Measurements from ENCODE around the gene TMC4. TPM values are rescaled to one million over a fixed set of nuclear protein-coding genes. Genes with fewer than 3 reads are reported as not detected.
"Not testable (repeated sequence)": the region's sequence is repeated elsewhere in the genome, so short reads cannot be mapped to it uniquely, and the experiment has no call there.

TMC4 gene
- total and polyA plus RNA-seq, 12 donors: 0.48 to 18.2 (median 1.3) TPM

DNA sequence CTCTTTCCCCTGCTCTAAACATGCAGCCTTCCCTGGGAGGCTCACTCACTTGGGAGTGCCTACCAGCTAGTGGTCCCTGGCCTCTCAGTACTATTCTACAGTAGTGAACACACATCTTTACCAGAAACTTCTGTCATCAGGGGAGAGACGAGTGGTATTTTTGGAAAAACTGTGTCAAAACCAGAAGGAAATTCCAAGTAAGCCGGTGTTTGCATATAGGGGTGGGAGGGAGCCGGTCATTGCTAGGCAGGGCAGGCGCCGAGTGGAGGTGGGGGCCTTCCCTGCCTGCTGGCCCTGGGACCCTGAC lies 34.7 kb upstream of the TMC4 start:
- Histone ChIP-seq H3K36me3 (replicated peaks in 1 of 2) (peaks cover 0 to 57% of the 10 kb centered on the region in 2 donors), H3K9me3 (replicated peaks in 1 of 3) (no peaks in the 10 kb centered on the region), H3K4me3 (no peak overlapping the region), H3K27ac (peak overlapping the region; percentile 76 to 100 (median 90)), H3K4me1 (replicated peaks in 1 of 2) (peaks cover 48 to 80% of the 10 kb centered on the region in 2 donors), H3K27me3 (no peaks in the 10 kb centered on the region)
- WGBS, 4 donors: 48 to 64% (median 53%) methylated on average over 5 of the region's 5 CpGs
- DNase-seq: no peak
- TF ChIP-seq POLR2A (IDR thresholded peaks at IDR 0.05): no peak
- TF ChIP-seq, protein P1, sequence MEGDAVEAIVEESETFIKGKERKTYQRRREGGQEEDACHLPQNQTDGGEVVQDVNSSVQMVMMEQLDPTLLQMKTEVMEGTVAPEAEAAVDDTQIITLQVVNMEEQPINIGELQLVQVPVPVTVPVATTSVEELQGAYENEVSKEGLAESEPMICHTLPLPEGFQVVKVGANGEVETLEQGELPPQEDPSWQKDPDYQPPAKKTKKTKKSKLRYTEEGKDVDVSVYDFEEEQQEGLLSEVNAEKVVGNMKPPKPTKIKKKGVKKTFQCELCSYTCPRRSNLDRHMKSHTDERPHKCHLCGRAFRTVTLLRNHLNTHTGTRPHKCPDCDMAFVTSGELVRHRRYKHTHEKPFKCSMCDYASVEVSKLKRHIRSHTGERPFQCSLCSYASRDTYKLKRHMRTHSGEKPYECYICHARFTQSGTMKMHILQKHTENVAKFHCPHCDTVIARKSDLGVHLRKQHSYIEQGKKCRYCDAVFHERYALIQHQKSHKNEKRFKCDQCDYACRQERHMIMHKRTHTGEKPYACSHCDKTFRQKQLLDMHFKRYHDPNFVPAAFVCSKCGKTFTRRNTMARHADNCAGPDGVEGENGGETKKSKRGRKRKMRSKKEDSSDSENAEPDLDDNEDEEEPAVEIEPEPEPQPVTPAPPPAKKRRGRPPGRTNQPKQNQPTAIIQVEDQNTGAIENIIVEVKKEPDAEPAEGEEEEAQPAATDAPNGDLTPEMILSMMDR (IDR thresholded peaks at IDR 0.05): no peak
- intact Hi-C loops (cut with DNase I): no loop called here

DNA sequence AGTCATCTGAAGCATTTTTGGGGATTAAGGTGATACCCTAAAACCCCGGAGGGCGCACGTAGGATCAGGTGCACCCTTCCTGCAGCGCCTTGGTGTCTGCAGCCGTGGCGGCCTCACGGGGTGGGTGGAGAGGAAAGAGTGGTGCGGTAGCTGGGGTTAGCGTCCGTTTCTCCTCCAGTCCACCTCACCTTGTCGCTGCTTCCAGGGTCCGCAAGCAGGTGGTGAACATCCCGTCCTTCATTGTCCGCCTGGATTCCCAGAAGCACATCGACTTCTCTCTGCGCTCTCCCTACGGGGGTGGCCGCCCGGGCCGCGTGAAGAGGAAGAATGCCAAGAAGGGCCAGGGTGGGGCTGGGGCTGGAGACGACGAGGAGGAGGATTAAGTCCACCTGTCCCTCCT lies 34.2 kb upstream of the TMC4 start:
- H3K4me3 ChIP-seq; H3K9me3 ChIP-seq (replicated peaks in 1 of 3); intact Hi-C loops (cut with DNase I); H3K27me3 ChIP-seq: not testable (repeated sequence)
- peaks cover 0 to 62% of the 10 kb centered on the region in 2 donors for H3K36me3 ChIP-seq (replicated peaks in 1 of 2)
- H3K27ac ChIP-seq: peak overlapping the region; percentile 76 to 100 (median 90)
- H3K4me1 ChIP-seq (replicated peaks in 1 of 2): peaks cover 53 to 84% of the 10 kb centered on the region in 2 donors
- DNase-seq: peak in 1 of 7 donors; percentile 43
- 74 to 85% (median 78%) methylated on average over 23 of the region's 23 CpGs for WGBS, 4 donors

DNA sequence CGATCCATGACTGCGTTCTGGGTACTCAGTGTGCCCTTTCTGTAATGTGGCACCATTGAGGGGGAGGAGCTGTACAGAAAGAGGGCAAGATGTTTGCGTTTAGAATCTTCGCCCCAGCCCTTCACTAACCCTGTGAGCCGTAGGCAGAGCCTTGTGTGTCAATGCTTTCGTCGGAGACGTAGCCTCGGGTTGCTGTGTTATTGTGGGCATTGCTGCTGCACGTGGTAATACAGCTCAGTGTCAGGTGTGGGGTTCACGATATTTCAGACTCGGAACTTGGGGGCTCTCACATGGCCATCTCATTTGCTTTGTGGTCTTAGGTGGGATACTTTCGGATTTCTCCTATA lies 33.8 kb upstream of the TMC4 start:
- intact Hi-C loops (cut with DNase I): no loop called here
- TF ChIP-seq, protein P1 (IDR thresholded peaks at IDR 0.05): no peak
- no peak for TF ChIP-seq POLR2A (IDR thresholded peaks at IDR 0.05)
- H3K4me1 ChIP-seq (replicated peaks in 1 of 2): peaks cover 57 to 88% of the 10 kb centered on the region in 2 donors
- WGBS, 4 donors: 79 to 88% (median 82%) methylated on average over 11 to 13 of the region's 13 CpGs
- DNase-seq: no peak
- H3K36me3 ChIP-seq (replicated peaks in 1 of 2): peaks cover 0 to 65% of the 10 kb centered on the region in 2 donors
- H3K9me3 ChIP-seq (replicated peaks in 1 of 3): no peaks in the 10 kb centered on the region
- peak overlapping the region; percentile 76 to 100 (median 90) for H3K27ac ChIP-seq
- no peaks in the 10 kb centered on the region for H3K27me3 ChIP-seq
- no peak overlapping the region for H3K4me3 ChIP-seq

DNA sequence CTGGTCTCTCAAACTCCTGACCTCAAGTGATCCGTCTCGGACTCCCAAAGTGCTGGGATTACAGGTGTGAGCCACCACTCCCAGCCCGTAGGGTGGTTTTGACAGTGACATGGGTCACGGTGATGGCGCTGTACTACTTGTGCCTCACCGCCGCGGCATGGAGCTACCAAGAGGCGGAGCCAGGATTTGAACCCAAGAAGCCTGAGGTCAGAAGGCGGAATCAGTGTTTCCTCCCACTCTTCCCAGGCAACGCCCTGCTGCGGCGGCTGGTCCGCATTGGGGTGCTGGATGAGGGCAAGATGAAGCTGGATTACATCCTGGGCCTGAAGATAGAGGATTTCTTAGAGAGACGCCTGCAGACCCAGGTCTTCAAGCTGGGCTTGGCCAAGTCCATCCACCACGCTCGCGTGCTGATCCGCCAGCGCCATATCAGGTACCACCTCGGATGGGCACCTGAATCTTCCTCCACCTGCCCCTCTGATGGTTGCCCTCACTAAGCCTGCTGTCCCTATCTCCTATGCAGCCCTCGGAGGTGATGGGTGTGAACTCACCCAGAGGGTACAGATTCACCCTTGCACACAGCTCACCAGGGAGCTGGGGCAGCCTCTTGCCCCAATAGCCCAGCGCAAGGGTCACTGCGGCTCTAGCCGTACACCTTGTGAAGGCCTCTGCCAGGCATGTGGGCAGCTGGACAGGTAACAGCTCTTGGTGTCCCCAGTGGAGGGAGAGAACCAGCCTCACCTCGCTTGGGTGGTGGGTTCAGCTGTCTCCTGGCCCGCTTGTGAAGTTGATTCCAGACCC lies 33.3 kb upstream of the TMC4 start:
- H3K36me3 ChIP-seq (replicated peaks in 1 of 2): peaks cover 0 to 71% of the 10 kb centered on the region in 2 donors

More for the DNA sequence above, 33.3 kb upstream of the TMC4 start:
- 83 to 90% (median 86%) methylated on average over 6 to 27 of the region's 27 CpGs for WGBS, 4 donors
- Histone ChIP-seq H3K4me3 (no peak overlapping the region), H3K27me3 (no peaks in the 10 kb centered on the region), H3K27ac (peak overlapping the region in 4 of 5 donors; percentile 76 to 100 (median 90)), H3K4me1 (replicated peaks in 1 of 2) (peaks cover 61 to 93% of the 10 kb centered on the region in 2 donors), H3K9me3 (replicated peaks in 1 of 3) (no peaks in the 10 kb centered on the region)
- intact Hi-C loops (cut with DNase I): no loop called here
- TF ChIP-seq POLR2A (IDR thresholded peaks at IDR 0.05): no peak
- TF ChIP-seq, protein P1 (IDR thresholded peaks at IDR 0.05): no peak
- DNase-seq: peak in 2 of 7 donors; percentile 22 to 48

Measured in adrenal gland (tissue), 12 donors.